Measurements from ENCODE around the gene SNTG2. TPM values are rescaled to one million over a fixed set of nuclear protein-coding genes. Genes with fewer than 3 reads are reported as not detected.
A peak's percentile ranks its signal among the peaks of the same experiment; 100 is the strongest.

The SNTG2 gene
- total and polyA plus RNA-seq, 7 experiments from 2014 or later, result 0.26 to 4.9 (median 3.1) TPM; not detected in 2

DNA sequence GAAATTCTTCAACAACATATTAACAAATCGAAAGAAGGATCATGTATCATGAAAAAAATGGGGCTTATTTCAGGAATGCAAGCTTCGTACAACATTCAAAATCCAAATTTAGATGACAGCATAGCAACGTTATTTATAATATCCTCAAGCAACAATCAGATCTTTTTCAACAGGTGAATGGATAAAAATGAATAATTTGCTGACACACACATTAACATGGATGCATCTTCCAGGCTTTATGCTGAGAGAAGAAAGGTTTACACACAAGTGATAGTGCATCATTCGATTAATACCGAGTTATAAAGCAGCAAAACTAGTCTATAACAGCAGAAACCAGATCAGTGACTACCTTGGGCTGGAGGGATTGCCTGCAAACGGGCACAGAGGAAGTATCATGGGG, 253.1 kb downstream of the SNTG2 start:
- POLR2A ChIA-PET, result no interaction called here
- intact Hi-C loops (cut with micrococcal nuclease), result no loop called here

DNA sequence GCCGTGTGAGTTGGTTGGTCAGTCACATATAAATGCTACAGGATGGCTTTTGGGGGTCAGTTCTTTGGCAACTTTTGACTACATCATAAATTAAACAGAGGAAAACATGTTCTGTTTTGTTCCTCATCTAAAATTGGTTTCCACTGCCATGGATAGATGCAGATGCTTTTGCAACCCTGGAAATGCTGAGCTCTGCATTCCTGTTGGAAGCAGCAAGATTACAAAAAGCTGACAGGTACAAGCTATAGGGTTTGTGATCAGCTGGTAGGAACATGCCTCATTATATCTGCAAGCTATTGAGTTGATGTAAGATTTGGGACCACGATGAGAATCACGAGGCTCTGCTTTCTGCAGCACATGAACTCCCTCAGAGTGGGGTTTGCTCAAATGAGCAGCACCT, 255.2 kb downstream of the SNTG2 start:
- POLR2A ChIA-PET, result no interaction called here

More for the DNA sequence above, 253.1 kb downstream of the SNTG2 start:
- Histone ChIP-seq H3K4me1 (ENCODE audit: control insufficient read depth in 2 of 2, insufficient read depth in 2 of 2, low read length in 2 of 2) (no peaks in the 10 kb centered on the region), H3K27ac (ENCODE audit: low read depth, low read length) (no peak overlapping the region), H3K36me3 (ENCODE audit: control insufficient read depth in 2 of 3, insufficient read depth in 3 of 3, low read length in 3 of 3) (no peaks in the 10 kb centered on the region), H3K27me3 (ENCODE audit: control insufficient read depth in 2 of 2, insufficient read depth in 2 of 2, low read length in 2 of 2) (no peaks in the 10 kb centered on the region), H3K4me3 (ENCODE audit: low read length) (no peak overlapping the region), H3K9me3 (ENCODE audit: control insufficient read depth in 2 of 3, low read length in 3 of 3) (no peaks in the 10 kb centered on the region)
- no peaks in the 10 kb centered on the region for H3K4me1 Mint-ChIP-seq
- no peaks in the 10 kb centered on the region for H3K27me3 Mint-ChIP-seq
- no peak for DNase-seq
- CTCF ChIA-PET, result no interaction called here
- ATAC-seq, result no peak
- no peak overlapping the region for H3K27ac Mint-ChIP-seq
- H3K4me3 Mint-ChIP-seq, result no peak overlapping the region
- peaks cover 0 to 15% (median 8%) of the 10 kb centered on the region in 5 donors for H3K36me3 Mint-ChIP-seq
- peaks cover 0 to 23% (median 7%) of the 10 kb centered on the region in 11 donors for H3K9me3 Mint-ChIP-seq

DNA sequence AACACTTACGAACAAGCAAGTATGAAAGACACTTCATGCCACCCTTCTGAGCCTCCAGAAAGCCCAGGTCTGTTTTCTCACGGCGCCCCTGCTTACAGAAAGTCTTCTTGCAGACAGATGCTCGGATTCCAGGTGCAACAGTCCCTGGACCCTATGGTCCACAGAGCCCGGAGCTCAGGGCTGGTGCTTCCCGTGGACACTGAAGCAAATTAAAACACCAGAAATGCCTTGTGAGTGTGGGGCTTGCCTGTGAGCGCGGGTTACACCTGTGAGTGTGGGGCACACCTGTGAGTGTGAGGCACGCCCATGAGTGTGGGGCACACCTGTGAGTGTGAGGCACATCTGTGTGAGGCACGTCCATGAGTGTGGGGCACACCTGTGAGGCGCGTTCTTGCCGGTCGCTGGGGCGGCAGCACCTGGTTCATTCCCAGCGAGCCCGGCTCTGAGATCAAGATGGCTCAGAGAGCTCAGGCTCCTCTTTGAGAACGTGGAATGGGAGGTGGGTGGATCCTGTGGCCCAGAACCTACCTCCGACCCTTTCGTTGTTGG, 257.4 kb downstream of the SNTG2 start:
- peaks cover 0 to 17% (median 4%) of the 10 kb centered on the region in 11 donors for H3K9me3 Mint-ChIP-seq
- Histone ChIP-seq H3K36me3 (ENCODE audit: control insufficient read depth in 2 of 3, insufficient read depth in 3 of 3, low read length in 3 of 3) (no peaks in the 10 kb centered on the region), H3K9me3 (ENCODE audit: control insufficient read depth in 2 of 3, low read length in 3 of 3) (no peaks in the 10 kb centered on the region), H3K27ac (ENCODE audit: low read depth, low read length) (no peak overlapping the region), H3K27me3 (ENCODE audit: control insufficient read depth in 2 of 2, insufficient read depth in 2 of 2, low read length in 2 of 2) (no peaks in the 10 kb centered on the region), H3K4me1 (ENCODE audit: control insufficient read depth in 2 of 2, insufficient read depth in 2 of 2, low read length in 2 of 2) (no peaks in the 10 kb centered on the region), H3K4me3 (ENCODE audit: low read length) (no peak overlapping the region)
- no peak overlapping the region for H3K27ac Mint-ChIP-seq
- ChIA-PET POLR2A (no interaction called here), CTCF (no interaction called here)
- ATAC-seq, result no peak
- H3K27me3 Mint-ChIP-seq, result no peaks in the 10 kb centered on the region
- H3K4me1 Mint-ChIP-seq, result no peaks in the 10 kb centered on the region
- no peak for DNase-seq
- intact Hi-C loops (cut with micrococcal nuclease), result no loop called here
- peaks cover 0 to 16% (median 8%) of the 10 kb centered on the region in 5 donors for H3K36me3 Mint-ChIP-seq
- H3K4me3 Mint-ChIP-seq, result no peak overlapping the region

More for the DNA sequence above, 255.2 kb downstream of the SNTG2 start:
- Histone ChIP-seq H3K27ac (ENCODE audit: low read depth, low read length) (no peak overlapping the region), H3K36me3 (ENCODE audit: control insufficient read depth in 2 of 3, insufficient read depth in 3 of 3, low read length in 3 of 3) (no peaks in the 10 kb centered on the region), H3K4me1 (ENCODE audit: control insufficient read depth in 2 of 2, insufficient read depth in 2 of 2, low read length in 2 of 2) (no peaks in the 10 kb centered on the region), H3K9me3 (ENCODE audit: control insufficient read depth in 2 of 3, low read length in 3 of 3) (no peaks in the 10 kb centered on the region), H3K27me3 (ENCODE audit: control insufficient read depth in 2 of 2, insufficient read depth in 2 of 2, low read length in 2 of 2) (no peaks in the 10 kb centered on the region), H3K4me3 (ENCODE audit: low read length) (no peak overlapping the region)
- Mint-ChIP-seq H3K4me3 (no peak overlapping the region), H3K4me1 (no peaks in the 10 kb centered on the region), H3K36me3 (peaks cover 0 to 15% (median 12%) of the 10 kb centered on the region in 5 donors), H3K9me3 (peaks cover 0 to 19% (median 7%) of the 10 kb centered on the region in 11 donors), H3K27me3 (no peaks in the 10 kb centered on the region), H3K27ac (no peak overlapping the region)
- intact Hi-C loops (cut with micrococcal nuclease), result no loop called here
- CTCF ChIA-PET, result no interaction called here
- ATAC-seq, result no peak
- DNase-seq, result no peak

DNA sequence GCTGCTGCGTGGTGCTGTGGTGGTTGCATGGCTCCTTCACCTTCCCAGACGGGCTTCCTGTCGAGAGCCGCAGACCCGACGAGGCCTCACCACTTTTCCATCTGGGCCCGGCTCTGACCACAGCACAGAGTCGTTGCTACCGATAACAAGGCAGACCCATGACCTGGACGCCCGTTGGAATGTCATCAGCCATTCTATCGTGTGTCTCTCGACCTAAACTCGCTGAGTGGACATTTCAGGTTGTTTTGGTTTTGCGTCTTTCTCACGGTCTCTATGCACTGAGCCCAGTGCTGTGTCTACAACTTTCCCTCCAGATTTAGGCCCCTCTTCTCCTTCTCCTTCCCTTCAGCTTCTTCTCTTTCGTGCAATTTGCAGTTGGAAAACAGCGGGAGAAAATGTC, 257.9 kb downstream of the SNTG2 start:
- H3K27me3 Mint-ChIP-seq, result no peaks in the 10 kb centered on the region
- ATAC-seq (no peak), DNase-seq (no peak)
- Histone ChIP-seq H3K4me3 (ENCODE audit: low read length) (no peak overlapping the region), H3K27me3 (ENCODE audit: control insufficient read depth in 2 of 2, insufficient read depth in 2 of 2, low read length in 2 of 2) (no peaks in the 10 kb centered on the region), H3K27ac (ENCODE audit: low read depth, low read length) (no peak overlapping the region), H3K36me3 (ENCODE audit: control insufficient read depth in 2 of 3, insufficient read depth in 3 of 3, low read length in 3 of 3) (no peaks in the 10 kb centered on the region), H3K4me1 (ENCODE audit: control insufficient read depth in 2 of 2, insufficient read depth in 2 of 2, low read length in 2 of 2) (no peaks in the 10 kb centered on the region), H3K9me3 (ENCODE audit: control insufficient read depth in 2 of 3, low read length in 3 of 3) (no peaks in the 10 kb centered on the region)
- no peaks in the 10 kb centered on the region for H3K4me1 Mint-ChIP-seq
- peaks cover 0 to 16% (median 8%) of the 10 kb centered on the region in 5 donors for H3K36me3 Mint-ChIP-seq
- CTCF ChIA-PET, result no interaction called here
- H3K4me3 Mint-ChIP-seq, result no peak overlapping the region
- H3K27ac Mint-ChIP-seq, result no peak overlapping the region
- POLR2A ChIA-PET, result no interaction called here
- peaks cover 0 to 21% (median 5%) of the 10 kb centered on the region in 11 donors for H3K9me3 Mint-ChIP-seq
- intact Hi-C loops (cut with micrococcal nuclease), result no loop called here

DNA sequence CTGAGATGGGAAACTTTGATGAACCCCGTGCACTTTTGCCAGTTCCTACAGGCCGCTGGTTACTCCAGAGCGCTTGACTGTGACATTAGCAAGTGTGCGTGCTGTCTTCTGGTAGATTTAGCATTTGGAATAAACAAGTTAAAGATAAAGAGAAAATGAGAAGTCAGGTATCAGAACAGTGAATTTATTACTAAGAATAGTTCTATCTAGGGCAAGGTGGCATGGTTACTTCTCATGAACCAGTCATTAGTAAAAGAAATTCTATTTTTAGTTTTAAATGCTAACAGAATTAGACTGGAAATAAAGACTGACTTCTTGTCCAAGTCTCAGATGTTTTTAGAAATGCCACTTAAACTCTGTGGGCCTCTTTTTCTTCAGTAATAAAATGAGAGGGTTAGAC, 258.6 kb downstream of the SNTG2 start:
- no peak for DNase-seq
- intact Hi-C loops (cut with micrococcal nuclease), result no loop called here
- no peak for ATAC-seq
- Mint-ChIP-seq H3K36me3 (peaks cover 0 to 21% (median 8%) of the 10 kb centered on the region in 5 donors), H3K27ac (peak overlapping the region in 1 of 9 donors; percentile 1), H3K4me3 (no peak overlapping the region), H3K9me3 (peaks cover 0 to 29% (median 11%) of the 10 kb centered on the region in 11 donors), H3K4me1 (no peaks in the 10 kb centered on the region), H3K27me3 (no peaks in the 10 kb centered on the region)
- Histone ChIP-seq H3K4me3 (ENCODE audit: low read length) (no peak overlapping the region), H3K27me3 (ENCODE audit: control insufficient read depth in 2 of 2, insufficient read depth in 2 of 2, low read length in 2 of 2) (no peaks in the 10 kb centered on the region), H3K27ac (ENCODE audit: low read depth, low read length) (no peak overlapping the region), H3K9me3 (ENCODE audit: control insufficient read depth in 2 of 3, low read length in 3 of 3) (no peaks in the 10 kb centered on the region), H3K4me1 (ENCODE audit: control insufficient read depth in 2 of 2, insufficient read depth in 2 of 2, low read length in 2 of 2) (no peaks in the 10 kb centered on the region), H3K36me3 (ENCODE audit: control insufficient read depth in 2 of 3, insufficient read depth in 3 of 3, low read length in 3 of 3) (no peaks in the 10 kb centered on the region)
- ChIA-PET CTCF (interaction anchor here (0.6 kb wide), 1 partner anchor 337 kb away, joined by 3 read pairs; no protein-coding TSS in a partner anchor), POLR2A (no interaction called here)

DNA sequence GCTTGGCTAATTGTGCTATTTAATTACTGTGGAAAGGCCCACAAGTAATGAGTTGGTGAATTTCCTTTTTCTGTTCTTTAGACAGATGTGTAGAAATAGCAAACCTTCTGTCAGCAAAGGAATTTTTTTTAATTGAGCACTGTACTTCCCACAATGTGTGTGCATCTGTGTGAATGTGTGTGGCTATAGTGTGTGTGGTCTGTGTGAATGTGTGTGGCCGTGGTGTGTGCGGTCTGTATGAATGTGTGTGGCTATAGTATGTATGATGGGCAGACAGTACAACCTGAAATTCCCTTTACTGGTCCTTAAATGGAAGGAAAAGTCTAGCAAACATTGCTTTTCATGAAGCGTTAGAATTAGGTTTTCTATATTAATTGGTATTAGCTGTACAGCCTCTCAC, 259.1 kb downstream of the SNTG2 start:
- Histone ChIP-seq H3K27ac (ENCODE audit: low read depth, low read length) (no peak overlapping the region), H3K4me1 (ENCODE audit: control insufficient read depth in 2 of 2, insufficient read depth in 2 of 2, low read length in 2 of 2) (no peaks in the 10 kb centered on the region), H3K36me3 (ENCODE audit: control insufficient read depth in 2 of 3, insufficient read depth in 3 of 3, low read length in 3 of 3) (no peaks in the 10 kb centered on the region), H3K4me3 (ENCODE audit: low read length) (no peak overlapping the region), H3K27me3 (ENCODE audit: control insufficient read depth in 2 of 2, insufficient read depth in 2 of 2, low read length in 2 of 2) (no peaks in the 10 kb centered on the region), H3K9me3 (ENCODE audit: control insufficient read depth in 2 of 3, low read length in 3 of 3) (no peaks in the 10 kb centered on the region)
- Mint-ChIP-seq H3K4me3 (no peak overlapping the region), H3K27me3 (no peaks in the 10 kb centered on the region), H3K4me1 (no peaks in the 10 kb centered on the region), H3K9me3 (peaks cover 0 to 34% (median 16%) of the 10 kb centered on the region in 11 donors), H3K27ac (no peak overlapping the region), H3K36me3 (peaks cover 0 to 27% (median 8%) of the 10 kb centered on the region in 5 donors)
- no peak for ATAC-seq
- intact Hi-C loops (cut with micrococcal nuclease), result no loop called here
- CTCF ChIA-PET, result interaction anchor here (0.6 kb wide), 1 partner anchor 337 kb away, joined by 3 read pairs; no protein-coding TSS in a partner anchor
- POLR2A ChIA-PET, result no interaction called here
- no peak for DNase-seq

DNA sequence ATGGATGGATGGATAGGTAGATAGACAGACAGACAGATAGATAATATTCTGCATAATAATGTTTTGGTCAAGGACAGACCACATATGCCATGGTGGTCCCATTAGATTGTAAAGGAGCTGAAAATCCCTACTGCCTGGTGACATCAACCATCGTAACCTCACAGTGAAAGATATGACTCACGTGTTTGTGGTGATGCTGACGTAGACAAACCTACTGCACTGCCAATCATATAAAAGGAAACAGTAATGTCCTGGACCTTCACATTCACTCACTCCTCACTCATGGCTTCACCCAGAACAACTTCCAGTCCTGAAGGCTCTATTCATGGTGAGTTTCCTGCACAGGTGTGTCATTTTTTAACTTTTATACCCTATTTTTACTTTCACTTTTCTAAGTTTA, 259.7 kb downstream of the SNTG2 start:
- Histone ChIP-seq H3K4me1 (ENCODE audit: control insufficient read depth in 2 of 2, insufficient read depth in 2 of 2, low read length in 2 of 2) (no peaks in the 10 kb centered on the region), H3K9me3 (ENCODE audit: control insufficient read depth in 2 of 3, low read length in 3 of 3) (no peaks in the 10 kb centered on the region), H3K36me3 (ENCODE audit: control insufficient read depth in 2 of 3, insufficient read depth in 3 of 3, low read length in 3 of 3) (no peaks in the 10 kb centered on the region), H3K27me3 (ENCODE audit: control insufficient read depth in 2 of 2, insufficient read depth in 2 of 2, low read length in 2 of 2) (no peaks in the 10 kb centered on the region), H3K4me3 (ENCODE audit: low read length) (no peak overlapping the region), H3K27ac (ENCODE audit: low read depth, low read length) (no peak overlapping the region)
- no peak for ATAC-seq
- H3K4me1 Mint-ChIP-seq, result no peaks in the 10 kb centered on the region
- no peak overlapping the region for H3K27ac Mint-ChIP-seq
- peaks cover 0 to 27% (median 8%) of the 10 kb centered on the region in 5 donors for H3K36me3 Mint-ChIP-seq
- no peak overlapping the region for H3K4me3 Mint-ChIP-seq
- intact Hi-C loops (cut with micrococcal nuclease), result no loop called here
- ChIA-PET CTCF (no interaction called here), POLR2A (no interaction called here)
- no peak for DNase-seq
- no peaks in the 10 kb centered on the region for H3K27me3 Mint-ChIP-seq
- peaks cover 0 to 39% (median 17%) of the 10 kb centered on the region in 11 donors for H3K9me3 Mint-ChIP-seq

Measured in naive thymus-derived CD4-positive, alpha-beta T cell (primary cell).